GM10248 (cell line): Measurements from ENCODE around the gene MMP2.

Experiments
- CTCF ChIA-PET: fragments of 300-600 bp; sonication (Branson Sonifier 250); formaldehyde crosslinking; extraction: SDS; loops from one replicate; lab custom pipeline; 2021; ENCODE audit warnings: antibody characterized with exemption; lab: Yijun Ruan, JAX
- POLR2A ChIA-PET: fragments of 350-650 bp; sonication (Branson Sonifier 250); formaldehyde crosslinking; extraction: SDS; loops from one replicate; lab custom pipeline; 2020; ENCODE audit warnings: antibody characterized with exemption; lab: Yijun Ruan, JAX
- DNase-seq: peaks from one replicate; pipeline ENCODE4 v3.0.0; 2012; ENCODE audit errors: extremely low spot score
- CTCF ChIP-seq: IDR thresholded peaks from 2 replicates; pipeline ENCODE4 v1.5.1; 2012; ENCODE audit warnings: mild to moderate bottlenecking, low read depth; ENCODE audit errors: extremely low read depth, missing control alignments, control extremely low read depth

Gene MMP2

DNA sequence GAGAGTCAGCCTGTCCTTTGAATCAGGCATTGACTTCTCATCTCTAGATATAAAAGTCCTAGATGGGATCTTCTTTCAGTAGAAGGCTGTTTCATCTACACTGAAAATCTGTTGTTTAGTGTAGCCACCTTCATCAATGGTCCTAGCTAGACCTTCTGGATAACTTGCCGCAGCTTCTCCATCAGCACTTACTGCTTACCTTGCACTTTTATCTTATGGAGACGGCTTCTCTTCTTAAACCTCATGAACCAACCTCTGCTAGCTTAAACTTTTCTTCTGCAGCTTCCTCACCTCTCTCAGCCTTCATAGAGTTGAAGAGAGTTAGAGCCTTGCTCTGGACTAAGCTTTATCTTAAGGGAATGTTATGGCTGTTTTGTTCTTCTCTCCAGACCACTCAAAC lies 5.4 kb upstream of the MMP2 start:
- DNase-seq: no peak
- POLR2A ChIA-PET: no interaction called here
- CTCF ChIA-PET: interaction anchor here (0.9 to 5.6 kb wide), 3 partner anchors 9 to 13 kb away, joined by 3 to 48 read pairs (median 4); no protein-coding TSS in a partner anchor
- TF ChIP-seq CTCF: no peak

GRCh38 chr16:55474821-55475220 lies 4.2 kb upstream of the MMP2 start:
- TF ChIP-seq CTCF: no peak
- ChIA-PET POLR2A (no interaction called here), CTCF (interaction anchor here (1.0 to 5.6 kb wide), 2 partner anchors 10 to 17 kb away, joined by 3 to 48 read pairs; no protein-coding TSS in a partner anchor)
- DNase-seq: no peak

- ChIA-PET POLR2A (no interaction called here), CTCF (interaction anchor here (5.6 kb wide), 1 partner anchor 11 kb away, joined by 48 read pairs; no protein-coding TSS in a partner anchor)
- TF ChIP-seq CTCF: no peak
- DNase-seq: no peak
Measured at GRCh38 chr16:55475919-55476318, 3.1 kb upstream of the MMP2 start.

DNA sequence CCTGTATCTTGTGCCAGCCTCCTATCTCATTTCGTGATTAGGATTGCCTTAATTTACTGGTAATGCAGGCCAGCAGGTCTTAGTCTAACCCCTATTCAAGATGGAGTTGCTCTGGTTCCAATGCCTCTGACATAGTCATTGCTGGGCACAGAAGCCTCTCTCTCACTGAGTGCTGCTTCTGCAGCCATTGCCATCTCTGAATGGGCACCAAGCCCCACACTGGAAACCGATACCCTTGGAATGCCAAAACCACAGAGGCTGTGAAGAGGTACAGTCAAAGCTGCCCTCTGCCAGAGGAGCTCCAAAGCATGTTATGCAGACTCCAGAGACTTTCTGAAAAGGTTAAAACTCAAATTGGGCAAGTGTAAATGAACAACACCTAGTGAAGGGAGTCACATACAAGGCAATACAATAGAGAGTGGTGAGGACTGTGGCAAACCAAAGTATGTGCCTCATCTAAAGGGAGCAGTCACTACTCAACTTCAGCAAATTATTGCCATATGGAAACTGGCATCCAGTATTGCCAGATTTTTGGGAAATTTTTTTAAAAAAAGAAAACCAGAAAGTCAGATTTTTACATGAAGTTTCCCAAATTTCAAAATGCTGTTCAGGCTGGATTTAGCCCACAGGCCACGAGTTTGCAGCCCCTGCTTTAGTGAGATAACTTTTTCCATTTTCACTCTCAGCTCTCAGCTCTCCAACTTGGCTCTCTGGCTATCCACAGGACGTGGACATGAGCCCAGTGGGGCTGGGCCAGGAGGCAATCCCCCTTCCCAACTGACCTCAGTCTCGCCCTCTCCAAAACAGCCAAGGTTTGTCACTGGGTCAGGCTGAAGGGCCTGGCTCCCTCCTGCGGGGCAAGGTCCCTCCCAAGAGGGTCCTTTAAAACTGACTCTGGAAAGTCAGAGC lies 2.1 kb upstream of the MMP2 start:
- DNase-seq: no peak
- no peak for TF ChIP-seq CTCF
- POLR2A ChIA-PET: no interaction called here
- CTCF ChIA-PET: interaction anchor here (5.6 kb wide), 1 partner anchor 12 kb away, joined by 48 read pairs; no protein-coding TSS in a partner anchor

DNA sequence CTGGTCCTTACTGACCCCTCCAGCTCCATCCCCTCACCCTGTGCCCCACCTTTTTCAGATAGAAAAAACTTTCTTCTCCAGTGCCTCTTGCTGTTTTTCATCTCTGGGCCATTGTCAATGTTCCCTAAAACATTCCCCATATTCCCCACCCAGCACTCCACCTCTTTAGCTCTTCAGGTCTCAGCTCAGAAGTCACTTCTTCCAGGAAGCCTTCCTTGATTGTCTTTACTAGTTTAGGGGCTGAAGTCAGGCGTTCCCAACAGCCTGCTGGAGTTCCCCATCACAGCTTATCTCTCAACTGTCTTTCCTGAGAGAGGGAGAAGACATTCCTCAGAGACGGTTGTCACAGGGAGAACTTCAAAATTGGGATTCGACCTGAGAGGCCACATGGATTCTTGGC lies 1.3 kb upstream of the MMP2 start:
- DNase-seq: no peak
- CTCF ChIA-PET: interaction anchor here (5.6 kb wide), 1 partner anchor 13 kb away, joined by 48 read pairs; no protein-coding TSS in a partner anchor
- POLR2A ChIA-PET: no interaction called here

More for the DNA sequence above, 1.3 kb upstream of the MMP2 start:
- TF ChIP-seq CTCF: no peak
